ENCODE measurements around the gene INHBC.
"Not testable (repeated sequence)": the region's sequence is repeated elsewhere in the genome, so short reads cannot be mapped to it uniquely, and the experiment has no call there.

INHBC gene

GRCh38 chr12:57487055-57487596 lies 52.5 kb downstream of the INHBC start:
- DNase-seq (ENCODE audit: low spot score): no peak

- DNase-seq (ENCODE audit: low spot score): peak; percentile 97
Measured at GRCh38 chr12:57487597-57488401, 53.2 kb downstream of the INHBC start, which contains the start of gene MARS1. Gene MARS1 (plus strand): TSS chr12:57488068. CDS start chr12:57488091, 23 bp downstream.

GRCh38 chr12:57488402-57489156 lies 54.0 kb downstream of the INHBC start:
- peak; percentile 34 for DNase-seq (ENCODE audit: low spot score)

GRCh38 chr12:57489157-57489641 lies 54.6 kb downstream of the INHBC start:
- DNase-seq (ENCODE audit: low spot score): no peak

- DNase-seq (ENCODE audit: low spot score): no peak
Measured at GRCh38 chr12:57490126-57490525, 55.5 kb downstream of the INHBC start.

GRCh38 chr12:57491393-57492280 lies 57.1 kb downstream of the INHBC start:
- DNase-seq (ENCODE audit: low spot score): peak; percentile 37

DNA sequence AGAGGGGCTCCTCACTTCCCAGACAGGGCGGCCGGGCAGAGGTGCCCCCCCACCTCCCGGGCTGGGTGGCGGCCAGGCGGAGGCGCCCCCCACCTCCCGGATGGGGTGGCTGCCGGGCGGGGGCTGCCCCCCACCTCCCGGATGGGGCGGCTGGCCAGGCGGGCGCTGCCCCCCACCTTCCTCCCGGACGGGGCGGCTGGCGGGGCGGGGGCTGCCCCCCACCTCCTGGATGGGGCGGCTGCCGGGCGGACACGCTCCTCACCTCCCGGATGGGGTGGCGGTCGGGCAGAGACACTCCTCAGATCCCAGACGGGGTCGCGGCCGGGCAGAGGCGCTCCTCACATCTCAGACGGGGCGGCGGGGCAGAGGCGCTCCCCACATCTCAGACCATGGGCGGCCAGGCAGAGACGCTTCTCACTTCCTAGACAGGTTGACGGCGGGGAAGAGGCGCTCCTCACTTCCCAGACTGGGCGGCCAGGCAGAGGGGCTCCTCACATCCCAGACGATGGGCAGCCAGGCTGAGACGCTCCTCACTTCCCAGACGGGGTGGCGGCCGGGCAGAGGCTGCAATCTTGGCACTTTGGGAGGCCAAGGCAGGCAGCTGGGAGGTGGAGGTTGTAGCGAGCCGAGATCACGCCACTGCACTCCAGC lies 60.6 kb downstream of the INHBC start:
- DNase-seq (ENCODE audit: low spot score): not testable (repeated sequence)

GRCh38 chr12:57496822-57497221 lies 62.2 kb downstream of the INHBC start:
- no peak for DNase-seq (ENCODE audit: low spot score)

- DNase-seq (ENCODE audit: low spot score): no peak
Measured at GRCh38 chr12:57497223-57498131, 62.9 kb downstream of the INHBC start.

DNA sequence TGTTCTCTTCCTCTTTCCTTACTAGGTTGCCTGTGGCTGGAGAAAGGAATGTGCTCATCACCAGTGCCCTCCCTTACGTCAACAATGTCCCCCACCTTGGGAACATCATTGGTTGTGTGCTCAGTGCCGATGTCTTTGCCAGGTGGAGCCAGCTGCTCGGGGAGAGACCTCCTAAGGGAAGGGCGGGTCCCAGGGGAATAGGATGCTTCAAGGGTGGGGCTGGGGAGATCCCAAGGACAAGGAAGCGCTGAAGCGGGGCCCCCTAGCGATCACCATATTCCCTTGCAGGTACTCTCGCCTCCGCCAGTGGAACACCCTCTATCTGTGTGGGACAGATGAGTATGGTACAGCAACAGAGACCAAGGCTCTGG lies 63.5 kb downstream of the INHBC start:
- no peak for DNase-seq (ENCODE audit: low spot score)

DNA sequence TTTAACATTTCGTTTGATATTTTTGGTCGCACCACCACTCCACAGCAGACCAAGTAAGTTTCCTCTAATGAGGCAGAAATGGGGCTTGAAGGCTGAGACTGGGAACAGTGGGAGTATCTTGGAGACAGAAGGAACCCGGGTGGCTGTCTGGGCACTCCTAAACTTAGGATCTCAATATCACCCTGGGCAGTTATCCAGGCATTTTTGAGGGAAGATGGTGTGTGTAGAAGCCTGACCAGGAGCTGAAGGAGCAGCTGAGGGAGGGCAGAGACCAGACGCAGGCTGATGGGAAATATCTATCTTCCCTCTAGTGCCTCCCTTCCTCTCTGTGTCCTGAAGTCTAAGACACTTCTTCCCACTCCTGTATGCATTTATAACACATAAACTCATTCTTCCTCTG lies 64.0 kb downstream of the INHBC start:
- DNase-seq (ENCODE audit: low spot score): no peak

- DNase-seq (ENCODE audit: low spot score): no peak
Measured at GRCh38 chr12:57500213-57500612, 65.6 kb downstream of the INHBC start.

All from hematopoietic multipotent progenitor cell treated with erythropoietin and hydrocortisone succinate and interleukin-3 and kit ligand, for 15 days (in vitro differentiated cells).